RPMI7951 (cell line): ENCODE measurements around the gene DHX8. TPM values are rescaled to one million over a fixed set of nuclear protein-coding genes. Genes with fewer than 3 reads are reported as not detected.

Experiments
- DNase-seq: peaks from one replicate; pipeline ENCODE4 v3.0.0-alpha.2; 2012; ENCODE audit warnings: low read depth
- total RNA-seq: library from RNA; depleted of rRNA; stranded (reverse); fragments of >200 nt; shearing (Covaris generic); gene quantifications from 2 replicates; pipeline ENCODE4 v1.2.3, GENCODE V29; 2014

Gene DHX8
- total RNA-seq, 1 experiment from 2014 or later, result 36.4 TPM

DNA sequence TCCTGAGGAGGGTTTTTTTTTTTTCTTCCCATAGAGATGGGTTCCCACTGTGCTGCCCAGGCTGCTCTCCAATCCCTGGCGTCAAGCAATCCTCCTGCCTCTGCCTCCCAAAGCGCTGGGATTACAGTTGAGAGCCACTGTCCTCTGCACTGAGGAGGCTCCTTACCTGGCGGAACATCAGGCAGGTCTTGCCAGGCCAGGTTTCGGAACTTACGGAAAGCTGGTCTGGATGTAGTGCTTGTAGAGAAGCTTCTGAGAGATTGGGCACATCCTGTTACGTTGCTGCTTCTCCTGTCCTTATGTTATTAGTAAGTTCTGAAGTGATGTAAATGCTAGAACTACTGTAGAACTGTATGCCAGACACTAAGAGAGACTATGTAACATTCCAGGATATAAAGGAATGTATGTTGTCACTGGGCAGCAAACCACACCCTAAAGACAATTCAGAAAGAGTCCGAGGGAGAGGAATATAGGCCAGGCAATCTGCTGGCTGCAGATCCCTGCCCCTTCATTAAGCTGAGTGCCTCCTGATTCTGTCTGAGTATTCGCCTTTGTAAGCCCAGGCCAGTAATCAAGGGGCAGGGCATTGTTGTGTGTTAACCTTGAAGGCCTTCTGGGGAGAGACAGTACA, 41.3 kb downstream of the DHX8 start:
- no peak for DNase-seq

- DNase-seq, result no peak
Measured at GRCh38 chr17:43526886-43527648, 43.3 kb downstream of the DHX8 start.

DNA sequence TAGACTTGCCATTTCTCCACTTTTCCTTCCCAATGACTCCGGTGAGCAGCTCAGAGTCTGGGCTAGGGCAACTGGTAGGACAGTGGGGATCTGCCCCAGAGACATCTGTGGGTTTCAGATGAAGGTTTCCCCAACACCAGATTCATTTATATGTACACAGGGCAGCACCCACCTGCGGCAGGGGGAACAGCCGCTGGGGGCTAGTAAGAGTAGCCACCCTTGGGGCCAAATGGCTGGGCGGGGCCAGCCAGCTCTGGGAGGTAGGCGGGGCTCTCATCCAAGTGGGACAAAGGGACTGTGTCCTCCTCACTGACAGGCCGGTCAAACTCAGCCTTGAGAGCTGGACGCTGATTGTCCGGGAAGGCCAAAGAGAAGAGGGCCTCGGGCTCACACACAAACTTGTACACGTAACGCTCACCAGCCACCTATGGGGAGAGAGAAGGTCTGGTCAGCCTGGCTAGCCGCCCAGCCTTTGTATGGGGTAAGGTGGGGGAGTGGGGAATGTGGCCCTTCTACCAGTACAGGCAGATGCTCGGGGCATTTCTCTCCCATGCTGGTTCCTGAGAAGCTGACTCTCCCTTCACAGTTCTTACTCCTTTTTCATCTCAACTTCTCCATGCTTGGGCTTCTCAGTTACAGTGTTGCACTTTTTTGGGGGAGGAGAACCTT, 44.7 kb downstream of the DHX8 start:
- DNase-seq, result peak; percentile 89

DNA sequence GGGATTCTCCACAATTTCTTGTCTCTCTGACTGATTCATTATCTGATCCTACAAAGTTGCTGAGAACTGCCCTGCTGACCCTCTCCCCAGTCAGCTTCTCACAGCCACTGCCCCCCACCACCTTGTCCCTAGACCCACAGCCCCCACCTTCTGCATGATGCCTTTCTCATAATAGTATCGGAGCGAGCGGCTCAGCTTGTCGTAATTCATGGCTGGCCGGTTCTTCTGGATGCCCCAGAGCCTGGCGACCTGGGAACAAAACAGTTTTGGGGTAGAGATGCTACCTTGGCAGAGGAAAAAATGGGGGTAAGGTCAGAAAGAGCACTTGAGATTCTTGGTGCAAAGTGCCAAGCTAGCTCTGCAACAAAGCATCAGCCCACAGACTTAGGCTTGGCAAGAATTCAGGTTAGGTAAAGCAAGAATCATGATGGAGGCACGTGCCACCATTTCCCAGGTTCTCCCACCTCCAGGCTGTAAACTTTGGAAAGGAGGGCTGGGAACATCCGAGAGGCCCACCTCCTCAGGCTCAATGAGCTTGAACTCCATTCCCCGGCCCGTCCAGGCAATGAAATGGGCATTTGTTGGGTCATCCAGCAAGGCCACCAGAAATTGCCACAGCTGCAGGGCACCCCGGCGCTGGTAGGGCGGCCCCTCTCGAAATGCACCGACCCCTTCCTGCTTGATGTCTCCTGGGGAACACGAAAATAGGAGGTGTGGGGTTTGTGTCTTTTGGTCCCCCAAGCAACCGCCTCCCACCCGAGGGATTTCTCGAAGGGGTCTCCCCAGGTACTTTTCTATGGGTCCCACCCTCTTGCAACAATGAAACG, 45.4 kb downstream of the DHX8 start:
- DNase-seq, result no peak

DNA sequence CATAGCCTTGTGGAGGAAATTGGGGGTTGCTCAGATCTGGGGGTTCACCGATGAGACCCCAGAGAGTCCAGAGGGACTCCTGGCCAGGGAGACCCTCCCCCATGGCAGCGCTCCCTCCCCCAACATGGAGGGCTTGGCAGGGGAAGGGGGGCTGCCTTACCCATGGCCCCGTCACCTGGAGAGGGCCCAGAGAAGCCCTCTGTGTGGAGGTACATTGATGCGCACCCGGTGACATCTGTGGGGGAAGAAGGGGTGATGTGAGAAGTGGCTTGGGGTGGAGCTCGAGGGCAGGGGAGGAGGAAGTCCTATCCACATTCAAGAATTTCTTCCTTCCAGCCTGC, 46.1 kb downstream of the DHX8 start:
- DNase-seq, result no peak

- peak; percentile 99 for DNase-seq
Measured at GRCh38 chr17:43530288-43531081, 46.7 kb downstream of the DHX8 start.

- no peak for DNase-seq
Measured at GRCh38 chr17:43531082-43531378, 47.3 kb downstream of the DHX8 start.

DNA sequence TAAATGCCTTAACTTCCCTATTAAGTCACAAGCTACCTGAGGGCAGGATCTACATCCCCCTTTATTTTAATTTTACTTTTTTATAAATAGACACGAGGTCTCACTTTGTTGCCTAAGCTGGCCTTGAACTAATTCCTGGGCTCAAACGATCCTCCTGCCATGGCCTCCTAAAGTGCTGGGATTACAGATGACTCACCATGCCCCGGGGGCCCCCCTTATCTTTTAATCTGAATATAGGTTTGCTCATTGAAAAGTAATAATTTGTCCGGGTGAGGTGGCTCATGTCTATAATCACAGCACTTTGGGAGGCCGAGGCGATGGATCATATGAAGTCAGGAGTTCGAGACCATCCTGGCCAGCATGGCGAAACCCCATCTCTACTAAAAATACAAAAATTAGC, 48.2 kb downstream of the DHX8 start:
- DNase-seq, result peak; percentile 58

DNA sequence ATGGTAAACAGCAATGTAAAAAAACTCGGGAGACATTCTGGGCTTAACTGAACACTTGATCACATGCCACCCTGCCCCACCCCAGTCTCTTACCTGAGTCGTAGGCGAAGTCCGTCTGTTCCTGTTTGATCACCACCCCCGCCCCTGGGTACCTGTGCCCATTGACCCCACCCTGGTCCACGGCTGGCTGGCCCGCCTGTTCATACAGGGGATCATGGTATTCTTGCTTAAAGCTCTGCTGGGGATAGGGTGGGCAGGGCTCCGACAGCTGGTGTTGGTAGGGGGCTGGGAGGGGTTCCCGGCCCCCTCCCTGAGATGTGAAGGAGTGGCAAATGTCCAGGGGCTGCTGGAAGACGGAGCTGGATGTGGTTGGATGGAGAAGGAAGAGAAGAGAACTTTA, 48.8 kb downstream of the DHX8 start:
- no peak for DNase-seq

GRCh38 chr17:43533699-43534098, 49.9 kb downstream of the DHX8 start:
- no peak for DNase-seq

DNA sequence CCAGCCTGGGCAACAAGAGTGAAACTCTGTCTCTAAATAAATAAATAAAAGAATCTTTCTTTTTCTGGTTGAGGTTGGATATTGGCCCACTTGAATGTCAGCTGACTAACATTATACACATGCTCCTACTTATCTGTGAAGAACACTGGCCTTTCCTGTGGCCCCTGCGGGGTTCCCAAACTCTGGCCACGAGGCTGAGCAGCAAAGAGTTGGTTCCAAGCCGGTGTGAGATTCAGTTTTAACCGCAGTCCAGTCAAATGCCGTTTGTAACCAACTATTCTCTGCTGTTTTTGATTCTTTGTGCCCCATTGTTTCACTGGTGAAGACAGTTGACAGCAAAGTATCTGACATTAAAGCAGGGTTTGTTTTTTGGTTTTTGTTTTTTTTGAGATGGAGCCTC, 51.1 kb downstream of the DHX8 start:
- DNase-seq, result peak; percentile 79

DNA sequence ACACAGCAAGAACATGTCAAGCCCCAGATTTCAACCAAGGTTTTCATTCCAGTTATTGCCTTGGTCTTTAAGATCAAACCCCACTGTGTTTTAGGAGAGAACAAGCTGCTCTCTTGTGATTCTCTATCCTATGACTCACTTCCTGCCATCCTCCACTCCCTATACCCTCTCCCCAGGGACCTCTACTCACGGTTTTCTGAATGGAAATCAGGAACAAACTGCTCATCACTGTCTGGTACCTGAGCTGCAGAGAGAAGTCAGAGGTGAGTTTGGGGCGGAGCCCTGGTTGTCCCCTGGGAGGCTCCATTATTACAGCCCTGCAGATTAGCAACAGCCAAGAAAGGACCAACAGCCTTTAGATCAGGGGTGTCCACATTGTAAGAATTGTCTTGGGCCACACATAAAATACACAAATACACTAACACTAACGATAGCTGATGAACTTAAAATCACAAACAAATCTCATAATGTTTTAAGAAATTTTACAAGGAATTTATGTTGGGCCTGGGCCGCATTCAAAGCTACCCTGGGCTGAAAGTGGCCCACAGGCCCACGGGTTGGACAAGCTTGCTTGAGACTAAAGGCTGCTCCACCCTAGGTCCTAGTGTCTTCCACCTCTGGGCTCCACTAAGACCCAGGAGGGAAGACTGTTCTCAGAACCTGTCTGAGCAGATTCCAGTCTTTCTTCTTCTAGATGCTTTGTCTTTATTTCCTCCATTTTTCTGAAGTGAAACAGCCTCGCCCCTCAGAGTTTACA, 52.6 kb downstream of the DHX8 start:
- peak; percentile 73 for DNase-seq

DNA sequence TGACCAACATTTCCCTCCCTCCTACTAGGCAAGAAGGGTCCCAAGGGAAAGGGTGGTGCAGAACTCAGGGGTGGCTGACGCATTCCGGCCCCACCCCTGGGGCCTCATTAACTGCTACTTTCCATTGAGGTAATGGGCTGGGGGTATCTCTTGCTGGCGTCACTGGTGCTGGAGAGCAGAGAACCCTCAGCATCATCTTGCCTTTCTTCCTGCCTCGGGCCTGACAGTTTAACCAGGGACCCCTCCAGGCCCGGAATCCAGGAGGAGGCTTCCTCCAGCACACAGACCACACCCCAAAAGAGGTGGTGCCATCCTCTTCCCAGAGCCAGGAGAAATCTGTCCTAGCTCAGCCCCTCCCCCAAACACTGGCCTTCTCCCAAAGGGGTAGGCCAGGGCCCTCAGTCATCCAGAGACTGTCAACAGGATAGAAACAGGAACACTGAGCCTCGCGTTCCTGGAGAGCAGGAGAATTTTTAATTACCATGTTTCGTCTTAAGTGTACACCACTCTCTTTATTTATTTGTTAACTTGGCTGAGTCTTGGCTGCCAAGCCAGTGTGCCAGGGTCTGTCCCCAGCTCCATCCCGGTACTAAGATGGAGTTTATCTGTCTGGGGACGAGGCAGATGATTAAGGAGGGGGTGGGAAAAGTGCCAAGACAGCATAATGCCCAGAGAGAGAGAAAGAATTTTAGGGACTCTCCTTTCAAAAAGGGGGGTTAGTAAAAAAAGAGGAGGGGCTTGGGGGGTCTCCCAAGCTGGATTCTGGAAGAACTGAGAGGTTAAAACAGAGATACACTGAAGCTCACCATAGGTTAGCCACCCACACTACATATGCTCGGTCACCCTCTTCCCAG, 57.3 kb downstream of the DHX8 start:
- no peak for DNase-seq

DNA sequence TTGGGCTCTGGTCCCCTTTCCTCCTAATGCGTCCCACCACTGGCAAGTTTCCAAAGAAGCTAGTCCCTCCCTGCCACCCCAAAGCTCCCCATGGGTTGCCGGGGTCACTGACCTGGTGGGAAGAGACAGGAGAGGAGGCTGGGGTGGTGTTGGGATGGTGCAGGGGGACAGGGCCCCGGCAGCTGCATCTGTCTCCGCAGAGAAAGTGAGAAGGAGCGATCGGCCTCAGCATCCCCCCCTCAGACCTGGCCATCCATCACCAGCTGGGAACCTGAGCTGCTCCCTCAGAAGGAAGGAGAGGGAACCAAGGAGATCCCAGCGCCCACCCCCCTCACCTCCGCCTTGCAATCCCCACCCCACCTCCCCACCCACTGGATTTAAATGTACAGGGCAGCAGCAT, 59.1 kb downstream of the DHX8 start:
- no peak for DNase-seq

GRCh38 chr17:43543300-43543699, 59.5 kb downstream of the DHX8 start:
- no peak for DNase-seq

- DNase-seq, result no peak
Measured at GRCh38 chr17:43543771-43544575, 60.2 kb downstream of the DHX8 start.

GRCh38 chr17:43545383-43545632, 61.5 kb downstream of the DHX8 start:
- no peak for DNase-seq

GRCh38 chr17:43546319-43547188, 62.8 kb downstream of the DHX8 start, which contains the start of gene ETV4:
TSS of gene ETV4 (minus strand) at chr17:43546340. CDS start at chr17:43545617, 723 bp downstream.
- peak; percentile 94 for DNase-seq
